ENCODE results near the gene UBE2E3. TPM values are rescaled to one million over a fixed set of nuclear protein-coding genes. Genes with fewer than 3 reads are reported as not detected.

Gene UBE2E3
- total and polyA plus RNA-seq, 2 of the 13 experiments (the other 11 are each of a cell fraction or from before 2014, with no cell fraction given): 45.7 to 92.6 TPM

DNA sequence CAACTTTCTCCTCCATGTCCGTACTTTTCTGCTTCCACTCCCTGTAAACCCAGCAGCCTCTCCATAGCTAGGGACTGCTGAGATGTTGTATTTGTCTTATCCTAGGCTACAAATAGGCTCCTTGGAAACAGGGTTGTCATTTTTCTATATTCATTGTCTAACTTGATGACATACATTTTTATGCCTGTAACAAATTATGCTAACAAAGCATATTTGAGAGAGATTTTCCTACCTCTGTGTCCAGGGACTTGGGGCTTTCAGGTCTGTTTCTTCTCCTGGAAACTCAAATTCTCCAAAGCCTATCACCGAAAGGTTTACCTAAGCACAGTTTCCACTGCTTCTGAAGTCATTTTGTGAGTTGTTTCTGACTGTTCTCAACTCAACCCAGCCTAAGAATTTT lies 102.7 kb downstream of the UBE2E3 start:
- in situ Hi-C loops (cut with HindIII; ENCODE audit: extremely low pct_ligation_motif_present, low pct_unique_long_range_greater_than_20kb) (no loop called here), intact Hi-C loops (cut with micrococcal nuclease; ENCODE audit: unreplicated experiment) (no loop called here)
- CTCF ChIA-PET (ENCODE audit: low intra/inter-chr PET ratio, low total read pairs): no interaction called here
- H3K27me3 ChIP-seq (ENCODE audit: control insufficient read depth in 1 of 2, insufficient read depth in 2 of 2, low read length in 2 of 2): no peaks in the 10 kb centered on the region
- no peak overlapping the region for H2AFZ ChIP-seq (ENCODE audit: low read length)
- H4K20me1 ChIP-seq (ENCODE audit: insufficient read depth, low read length): no peaks in the 10 kb centered on the region
- BruUV-seq (replicated peaks): no TSS peak
- POLR2A ChIA-PET: no interaction called here
- no peak overlapping the region for H3K4me3 ChIP-seq (replicated peaks in 1 of 3; ENCODE audit: insufficient read depth in 1 of 3, low read depth in 2 of 3, low read length in 3 of 3)
- no peak for ATAC-seq
- H3K79me2 ChIP-seq (ENCODE audit: insufficient read depth, low read length): no peaks in the 10 kb centered on the region
- TF ChIP-seq MAFK (conservative IDR thresholded peaks at IDR 0.05 in 1 of 2, IDR thresholded peaks at IDR 0.05 in 1 of 2; ENCODE audit: low read length in 2 of 2): peak; percentile 89 to 93
- no peak for TF ChIP-seq ZNF225 (CRISPR knock-in tag; IDR thresholded peaks at IDR 0.05)
- TF ChIP-seq MTA3 (CRISPR knock-in tag; IDR thresholded peaks at IDR 0.05): no peak
- no peak for TF ChIP-seq NR2C2 (CRISPR knock-in tag; IDR thresholded peaks at IDR 0.05; ENCODE audit: borderline replicate concordance)
- no peak for TF ChIP-seq CC2D1A (CRISPR knock-in tag; IDR thresholded peaks at IDR 0.05)
- TF ChIP-seq MAFF (IDR thresholded peaks at IDR 0.05; ENCODE audit: low read depth, low read length): peak; percentile 91
- no peaks in the 10 kb centered on the region for H3K36me3 ChIP-seq (replicated peaks in 1 of 2; ENCODE audit: control insufficient read depth in 1 of 2, insufficient read depth in 2 of 2, low read length in 2 of 2)
- no peak overlapping the region for H3K27ac ChIP-seq (ENCODE audit: extremely low read length, insufficient read depth, low read length)
- H3K9me3 ChIP-seq (ENCODE audit: low read length): no peaks in the 10 kb centered on the region
- DNase-seq (ENCODE audit: low spot score): no peak
- 92% methylated on average over 2 of the region's 2 CpGs for WGBS (ENCODE audit: low lambda C conversion rate)
- no peak overlapping the region for H3K4me2 ChIP-seq (ENCODE audit: low read depth, low read length)
- no peak overlapping the region for H3K9ac ChIP-seq (ENCODE audit: insufficient read depth, low read depth, low read length)
- H3K4me1 ChIP-seq (ENCODE audit: insufficient read depth, low read length): no peaks in the 10 kb centered on the region
- no peak for FAIRE-seq

DNA sequence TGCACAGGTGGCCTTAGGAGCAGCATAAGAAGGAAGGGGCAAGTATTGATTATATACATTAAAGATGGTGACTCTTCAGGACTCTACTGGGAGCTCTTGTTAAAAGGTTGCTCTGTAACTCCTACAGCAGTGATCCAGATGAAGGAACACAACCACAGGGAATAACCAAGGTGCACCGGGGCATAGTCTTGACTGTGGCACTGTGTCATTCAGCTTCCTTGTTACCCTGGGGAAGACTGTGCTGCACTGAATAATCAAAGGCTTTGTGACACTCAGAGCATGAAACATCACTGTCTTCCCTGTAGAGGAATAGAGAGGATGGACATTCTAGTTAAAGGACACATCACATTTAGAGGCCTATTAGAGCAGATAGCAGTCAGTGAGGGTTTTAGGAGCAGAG lies 105.3 kb downstream of the UBE2E3 start:
- Histone ChIP-seq H3K27ac (ENCODE audit: extremely low read length, insufficient read depth, low read length) (no peak overlapping the region), H3K79me2 (ENCODE audit: insufficient read depth, low read length) (no peaks in the 10 kb centered on the region), H3K4me3 (replicated peaks in 1 of 3; ENCODE audit: insufficient read depth in 1 of 3, low read depth in 2 of 3, low read length in 3 of 3) (no peak overlapping the region), H3K27me3 (ENCODE audit: control insufficient read depth in 1 of 2, insufficient read depth in 2 of 2, low read length in 2 of 2) (peaks cover 0 to 3% of the 10 kb centered on the region in 2 experiments; a peak in 1 of 5 replicates), H3K9me3 (ENCODE audit: low read length) (no peaks in the 10 kb centered on the region), H3K4me1 (ENCODE audit: insufficient read depth, low read length) (peaks cover 9% of the 10 kb centered on the region), H3K4me2 (ENCODE audit: low read depth, low read length) (no peak overlapping the region), H3K36me3 (replicated peaks in 1 of 2; ENCODE audit: control insufficient read depth in 1 of 2, insufficient read depth in 2 of 2, low read length in 2 of 2) (no peaks in the 10 kb centered on the region), H2AFZ (ENCODE audit: low read length) (no peak overlapping the region), H3K9ac (ENCODE audit: insufficient read depth, low read depth, low read length) (no peak overlapping the region), H4K20me1 (ENCODE audit: insufficient read depth, low read length) (no peaks in the 10 kb centered on the region)
- CTCF ChIA-PET (ENCODE audit: low intra/inter-chr PET ratio, low total read pairs): no interaction called here
- in situ Hi-C loops (cut with HindIII; ENCODE audit: extremely low pct_ligation_motif_present, low pct_unique_long_range_greater_than_20kb): no loop called here
- ATAC-seq (no peak), FAIRE-seq (no peak), DNase-seq (ENCODE audit: low spot score) (no peak)
- WGBS (ENCODE audit: low lambda C conversion rate): 40% methylated on average over 1 of the region's 1 CpG
- POLR2A ChIA-PET: no interaction called here
- no peak for TF ChIP-seq ZNF644 (CRISPR knock-in tag; IDR thresholded peaks at IDR 0.05; ENCODE audit: low read depth)
- no peak for TF ChIP-seq ELF3 (CRISPR knock-in tag; IDR thresholded peaks at IDR 0.05)
- TF ChIP-seq, protein P1, sequence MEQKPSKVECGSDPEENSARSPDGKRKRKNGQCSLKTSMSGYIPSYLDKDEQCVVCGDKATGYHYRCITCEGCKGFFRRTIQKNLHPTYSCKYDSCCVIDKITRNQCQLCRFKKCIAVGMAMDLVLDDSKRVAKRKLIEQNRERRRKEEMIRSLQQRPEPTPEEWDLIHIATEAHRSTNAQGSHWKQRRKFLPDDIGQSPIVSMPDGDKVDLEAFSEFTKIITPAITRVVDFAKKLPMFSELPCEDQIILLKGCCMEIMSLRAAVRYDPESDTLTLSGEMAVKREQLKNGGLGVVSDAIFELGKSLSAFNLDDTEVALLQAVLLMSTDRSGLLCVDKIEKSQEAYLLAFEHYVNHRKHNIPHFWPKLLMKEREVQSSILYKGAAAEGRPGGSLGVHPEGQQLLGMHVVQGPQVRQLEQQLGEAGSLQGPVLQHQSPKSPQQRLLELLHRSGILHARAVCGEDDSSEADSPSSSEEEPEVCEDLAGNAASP (CRISPR knock-in tag; IDR thresholded peaks at IDR 0.05; ENCODE audit: borderline replicate concordance): no peak
- TF ChIP-seq, protein P2, sequence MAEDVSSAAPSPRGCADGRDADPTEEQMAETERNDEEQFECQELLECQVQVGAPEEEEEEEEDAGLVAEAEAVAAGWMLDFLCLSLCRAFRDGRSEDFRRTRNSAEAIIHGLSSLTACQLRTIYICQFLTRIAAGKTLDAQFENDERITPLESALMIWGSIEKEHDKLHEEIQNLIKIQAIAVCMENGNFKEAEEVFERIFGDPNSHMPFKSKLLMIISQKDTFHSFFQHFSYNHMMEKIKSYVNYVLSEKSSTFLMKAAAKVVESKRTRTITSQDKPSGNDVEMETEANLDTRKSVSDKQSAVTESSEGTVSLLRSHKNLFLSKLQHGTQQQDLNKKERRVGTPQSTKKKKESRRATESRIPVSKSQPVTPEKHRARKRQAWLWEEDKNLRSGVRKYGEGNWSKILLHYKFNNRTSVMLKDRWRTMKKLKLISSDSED (CRISPR knock-in tag; IDR thresholded peaks at IDR 0.05): no peak
- TF ChIP-seq, protein P3, sequence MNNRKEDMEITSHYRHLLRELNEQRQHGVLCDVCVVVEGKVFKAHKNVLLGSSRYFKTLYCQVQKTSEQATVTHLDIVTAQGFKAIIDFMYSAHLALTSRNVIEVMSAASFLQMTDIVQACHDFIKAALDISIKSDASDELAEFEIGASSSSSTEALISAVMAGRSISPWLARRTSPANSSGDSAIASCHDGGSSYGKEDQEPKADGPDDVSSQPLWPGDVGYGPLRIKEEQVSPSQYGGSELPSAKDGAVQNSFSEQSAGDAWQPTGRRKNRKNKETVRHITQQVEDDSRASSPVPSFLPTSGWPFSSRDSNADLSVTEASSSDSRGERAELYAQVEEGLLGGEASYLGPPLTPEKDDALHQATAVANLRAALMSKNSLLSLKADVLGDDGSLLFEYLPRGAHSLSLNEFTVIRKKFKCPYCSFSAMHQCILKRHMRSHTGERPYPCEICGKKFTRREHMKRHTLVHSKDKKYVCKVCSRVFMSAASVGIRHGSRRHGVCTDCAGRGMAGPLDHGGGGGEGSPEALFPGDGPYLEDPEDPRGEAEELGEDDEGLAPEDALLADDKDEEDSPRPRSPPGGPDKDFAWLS (CRISPR knock-in tag; IDR thresholded peaks at IDR 0.05; ENCODE audit: borderline replicate concordance): no peak
- no peak for TF ChIP-seq NR2C2 (CRISPR knock-in tag; IDR thresholded peaks at IDR 0.05; ENCODE audit: borderline replicate concordance)
- no peak for TF ChIP-seq ZBTB38 (CRISPR knock-in tag; IDR thresholded peaks at IDR 0.05)
- BruUV-seq (replicated peaks): no TSS peak
- intact Hi-C loops (cut with micrococcal nuclease; ENCODE audit: unreplicated experiment): no loop called here
